HepG2 (cell line): ENCODE results near the gene KCTD19. TPM values are rescaled to one million over a fixed set of nuclear protein-coding genes. Genes with fewer than 3 reads are reported as not detected.
A peak's percentile ranks its signal among the peaks of the same experiment; 100 is the strongest.

Experiments
- ARNTL ChIP-seq: sonication (generic); formaldehyde crosslinking; IDR thresholded peaks from 2 replicates; pipeline ENCODE4 v1.4.0; 2020; ENCODE audit warnings: mild to moderate bottlenecking, missing genetic modification reagents
- ESRRA ChIP-seq: sonication (generic); formaldehyde crosslinking; IDR thresholded peaks from 2 replicates; pipeline ENCODE4 v1.5.1; 2020; ENCODE audit warnings: mild to moderate bottlenecking, low read depth, missing genetic modification reagents
- JARID2 ChIP-seq: sonication (generic); formaldehyde crosslinking; IDR thresholded peaks from 2 replicates; pipeline ENCODE4 v1.8.1; 2023; ENCODE audit warnings: missing genetic modification reagents, inconsistent platforms; ENCODE audit not compliant: insufficient replicate concordance
- MXD4 ChIP-seq: IDR thresholded peaks from 2 replicates; pipeline ENCODE4 v1.6.1; 2016; ENCODE audit warnings: mild to moderate bottlenecking, missing biosample characterization, missing genetic modification reagents
- ONECUT2 ChIP-seq: sonication (generic); formaldehyde crosslinking; IDR thresholded peaks from 2 replicates; pipeline ENCODE4 v1.4.0; 2020; ENCODE audit warnings: missing genetic modification reagents
- PAXIP1 ChIP-seq: sonication (generic); formaldehyde crosslinking; conservative IDR thresholded peaks from 2 replicates; pipeline ENCODE4 v1.4.0; 2020; ENCODE audit warnings: mild to moderate bottlenecking, missing genetic modification reagents, moderate library complexity
- PREB ChIP-seq: sonication (generic); formaldehyde crosslinking; IDR thresholded peaks from 2 replicates; pipeline ENCODE4 v1.4.0; 2020; ENCODE audit warnings: missing genetic modification reagents
- ZNF34 ChIP-seq: sonication (generic); formaldehyde crosslinking; IDR thresholded peaks from 2 replicates; pipeline ENCODE4 v1.4.0; 2020; ENCODE audit warnings: mild to moderate bottlenecking, missing genetic modification reagents, borderline replicate concordance
- ZNF562 ChIP-seq: sonication (generic); formaldehyde crosslinking; IDR thresholded peaks from 2 replicates; pipeline ENCODE4 v1.8.0; 2022; ENCODE audit warnings: missing genetic modification reagents, borderline replicate concordance
- ZNF746 ChIP-seq: sonication (generic); formaldehyde crosslinking; IDR thresholded peaks from 2 replicates; pipeline ENCODE4 v1.8.0; 2022; ENCODE audit warnings: mild to moderate bottlenecking, missing genetic modification reagents
- polyA plus RNA-seq, 8 experiments: library from polyadenylated mRNA; depleted of rRNA in 3 of 8; stranded (reverse) in 7 of 8; unstranded in 1 of 8; fragments of >200 nt; fragmentation: Illumina TruSeq in 4 of 8; extraction: Trizol in 4 of 8; gene quantifications; 2 replicates each; pipeline versions ENCODE4 v1.2.1 to v1.2.3, GENCODE V29; 2011 to 2016; ENCODE audit warnings: low read depth in 4 of 8, missing spikeins in 1 of 8, mixed read lengths in 1 of 8; ENCODE audit not compliant: insufficient read depth in 1 of 8
- total RNA-seq, 5 experiments: library from RNA; depleted of rRNA; stranded (reverse); fragments of >200 nt; fragmentation: Illumina TruSeq; extraction: Trizol; gene quantifications; 2 replicates each; pipeline ENCODE4 v1.2.3, GENCODE V29; 2016; ENCODE audit warnings: low read depth in 1 of 5
- TF ChIP-seq, protein P1 (sequence below), 2 experiments: fragments of 450-650 bp in 1 of 2; sonication (generic) in 1 of 2; formaldehyde crosslinking in 1 of 2; IDR thresholded peaks; 2 replicates each; pipeline versions ENCODE4 v1.6.1 to v1.8.0; 2016 to 2022; ENCODE audit warnings: antibody characterized with exemption in 1 of 2, mild to moderate bottlenecking in 1 of 2, missing genetic modification reagents in 1 of 2
- TF ChIP-seq, protein P2 (sequence below): sonication (generic); formaldehyde crosslinking; IDR thresholded peaks from 2 replicates; pipeline ENCODE4 v1.4.0; 2020; ENCODE audit warnings: missing genetic modification reagents

KCTD19 gene
- total and polyA plus RNA-seq, 2 of the 13 experiments (the other 11 are each of a cell fraction or from before 2014, with no cell fraction given), result not detected

GRCh38 chr16:67279296-67280089, 47.0 kb downstream of the KCTD19 start, which contains the start of gene PLEKHG4 (continued):
- no peak for TF ChIP-seq PAXIP1 (CRISPR knock-in tag)
- TF ChIP-seq ONECUT2, result no peak
- TF ChIP-seq PREB (CRISPR knock-in tag), result no peak
- TF ChIP-seq ZNF34, result no peak
- peak; percentile 62; the same call in 1 of the 2 replicates for TF ChIP-seq ZNF746 (CRISPR knock-in tag)
- TF ChIP-seq, protein P1, sequence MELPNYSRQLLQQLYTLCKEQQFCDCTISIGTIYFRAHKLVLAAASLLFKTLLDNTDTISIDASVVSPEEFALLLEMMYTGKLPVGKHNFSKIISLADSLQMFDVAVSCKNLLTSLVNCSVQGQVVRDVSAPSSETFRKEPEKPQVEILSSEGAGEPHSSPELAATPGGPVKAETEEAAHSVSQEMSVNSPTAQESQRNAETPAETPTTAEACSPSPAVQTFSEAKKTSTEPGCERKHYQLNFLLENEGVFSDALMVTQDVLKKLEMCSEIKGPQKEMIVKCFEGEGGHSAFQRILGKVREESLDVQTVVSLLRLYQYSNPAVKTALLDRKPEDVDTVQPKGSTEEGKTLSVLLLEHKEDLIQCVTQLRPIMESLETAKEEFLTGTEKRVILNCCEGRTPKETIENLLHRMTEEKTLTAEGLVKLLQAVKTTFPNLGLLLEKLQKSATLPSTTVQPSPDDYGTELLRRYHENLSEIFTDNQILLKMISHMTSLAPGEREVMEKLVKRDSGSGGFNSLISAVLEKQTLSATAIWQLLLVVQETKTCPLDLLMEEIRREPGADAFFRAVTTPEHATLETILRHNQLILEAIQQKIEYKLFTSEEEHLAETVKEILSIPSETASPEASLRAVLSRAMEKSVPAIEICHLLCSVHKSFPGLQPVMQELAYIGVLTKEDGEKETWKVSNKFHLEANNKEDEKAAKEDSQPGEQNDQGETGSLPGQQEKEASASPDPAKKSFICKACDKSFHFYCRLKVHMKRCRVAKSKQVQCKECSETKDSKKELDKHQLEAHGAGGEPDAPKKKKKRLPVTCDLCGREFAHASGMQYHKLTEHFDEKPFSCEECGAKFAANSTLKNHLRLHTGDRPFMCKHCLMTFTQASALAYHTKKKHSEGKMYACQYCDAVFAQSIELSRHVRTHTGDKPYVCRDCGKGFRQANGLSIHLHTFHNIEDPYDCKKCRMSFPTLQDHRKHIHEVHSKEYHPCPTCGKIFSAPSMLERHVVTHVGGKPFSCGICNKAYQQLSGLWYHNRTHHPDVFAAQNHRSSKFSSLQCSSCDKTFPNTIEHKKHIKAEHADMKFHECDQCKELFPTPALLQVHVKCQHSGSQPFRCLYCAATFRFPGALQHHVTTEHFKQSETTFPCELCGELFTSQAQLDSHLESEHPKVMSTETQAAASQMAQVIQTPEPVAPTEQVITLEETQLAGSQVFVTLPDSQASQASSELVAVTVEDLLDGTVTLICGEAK (IDR thresholded peaks at IDR 0.05), result no peak
- TF ChIP-seq, protein P1 (CRISPR knock-in tag; IDR thresholded peaks at IDR 0.05), result peak; percentile 62; the same call in 1 of the 2 replicates
- TF ChIP-seq ESRRA (CRISPR knock-in tag), result peak; percentile 31; the same call in 1 of the 2 replicates
- TF ChIP-seq ARNTL (CRISPR knock-in tag), result no peak
- TF ChIP-seq, protein P2, sequence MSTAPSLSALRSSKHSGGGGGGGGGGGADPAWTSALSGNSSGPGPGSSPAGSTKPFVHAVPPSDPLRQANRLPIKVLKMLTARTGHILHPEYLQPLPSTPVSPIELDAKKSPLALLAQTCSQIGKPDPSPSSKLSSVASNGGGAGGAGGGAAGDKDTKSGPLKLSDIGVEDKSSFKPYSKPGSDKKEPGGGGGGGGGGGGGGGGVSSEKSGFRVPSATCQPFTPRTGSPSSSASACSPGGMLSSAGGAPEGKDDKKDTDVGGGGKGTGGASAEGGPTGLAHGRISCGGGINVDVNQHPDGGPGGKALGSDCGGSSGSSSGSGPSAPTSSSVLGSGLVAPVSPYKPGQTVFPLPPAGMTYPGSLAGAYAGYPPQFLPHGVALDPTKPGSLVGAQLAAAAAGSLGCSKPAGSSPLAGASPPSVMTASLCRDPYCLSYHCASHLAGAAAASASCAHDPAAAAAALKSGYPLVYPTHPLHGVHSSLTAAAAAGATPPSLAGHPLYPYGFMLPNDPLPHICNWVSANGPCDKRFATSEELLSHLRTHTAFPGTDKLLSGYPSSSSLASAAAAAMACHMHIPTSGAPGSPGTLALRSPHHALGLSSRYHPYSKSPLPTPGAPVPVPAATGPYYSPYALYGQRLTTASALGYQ (CRISPR knock-in tag), result no peak
- TF ChIP-seq ZNF562 (CRISPR knock-in tag), result peak; percentile 74; the same call in 1 of the 2 replicates
- TF ChIP-seq JARID2 (CRISPR knock-in tag), result no peak
- peak; percentile 76 for TF ChIP-seq MXD4 (CRISPR knock-in tag)
